Astrocyte of the spinal cord (primary cell): ENCODE measurements around the gene MBP.

Experiments
- DNase-seq: peaks from one replicate; pipeline ENCODE4 v3.0.0; 2011; ENCODE audit warnings: low read depth, low spot score
- H3K4me3 ChIP-seq: 2 replicates; pipeline ENCODE4 v1.5.1; 2011; ENCODE audit warnings: low read depth, mild to moderate bottlenecking, low read length, moderate library complexity
- CTCF ChIP-seq: IDR thresholded peaks from 2 replicates; pipeline ENCODE4 v1.5.1; 2012; ENCODE audit warnings: low read depth, mild to moderate bottlenecking, low read length, inconsistent platforms
- in situ Hi-C: cut with HindIII; loops from 2 replicates; pipeline ENCODE4 v1.10.0; 2017; ENCODE audit warnings: low sequenced_read_pairs

Gene MBP

GRCh38 chr18:77130229-77131099 is 2.1 kb downstream of the MBP start:
- DNase-seq = no peak
- TF ChIP-seq CTCF = no peak
- in situ Hi-C loops = no loop called here
- peak overlapping the region; percentile 56 for H3K4me3 ChIP-seq

GRCh38 chr18:77129150-77129551 is 3.4 kb downstream of the MBP start:
- in situ Hi-C loops = no loop called here
- TF ChIP-seq CTCF = no peak
- DNase-seq = peak; percentile 96
- no peak overlapping the region for H3K4me3 ChIP-seq

GRCh38 chr18:77127769-77128671 is 4.6 kb downstream of the MBP start:
- H3K4me3 ChIP-seq = no peak overlapping the region
- no peak for TF ChIP-seq CTCF
- DNase-seq = peak; percentile 94
- in situ Hi-C loops = no loop called here

- DNase-seq = peak; percentile 48
- in situ Hi-C loops = no loop called here
- H3K4me3 ChIP-seq = no peak overlapping the region
- no peak for TF ChIP-seq CTCF
Observed at GRCh38 chr18:77124452-77124922, 8.1 kb downstream of the MBP start.

- H3K4me3 ChIP-seq = no peak overlapping the region
- in situ Hi-C loops = no loop called here
- no peak for TF ChIP-seq CTCF
- no peak for DNase-seq
Observed at GRCh38 chr18:77123320-77124231, 9.0 kb downstream of the MBP start.

- in situ Hi-C loops = no loop called here
- no peak overlapping the region for H3K4me3 ChIP-seq
- no peak for TF ChIP-seq CTCF
- DNase-seq = no peak
Observed at GRCh38 chr18:77121523-77121922, 11.1 kb downstream of the MBP start.
